ENCODE measurements around the gene CDH2.

DNA sequence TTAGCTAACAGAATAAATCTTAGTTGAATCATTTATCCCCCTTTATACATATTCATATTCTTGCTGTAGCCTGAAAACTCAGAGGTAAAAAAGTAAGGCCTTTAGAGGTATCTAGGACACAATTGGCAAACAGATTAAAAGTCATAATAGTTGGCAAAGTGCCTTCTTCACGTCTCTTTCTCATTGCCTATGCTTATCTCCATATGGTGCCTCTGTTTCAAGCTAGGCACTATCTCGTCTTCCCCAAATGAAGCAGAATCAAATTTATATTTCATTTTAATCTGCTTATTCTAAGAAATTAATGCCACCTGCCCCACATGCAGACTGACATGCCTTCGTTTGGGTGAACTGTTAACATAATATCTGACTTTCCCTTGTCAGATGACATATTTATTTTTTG is 245.4 kb downstream of the CDH2 start:
- no peak for TF ChIP-seq EZH2 (IDR thresholded peaks at IDR 0.05; ENCODE audit: borderline replicate concordance, low read depth, low read length, poor library complexity, severe bottlenecking)
- TF ChIP-seq, protein P1, sequence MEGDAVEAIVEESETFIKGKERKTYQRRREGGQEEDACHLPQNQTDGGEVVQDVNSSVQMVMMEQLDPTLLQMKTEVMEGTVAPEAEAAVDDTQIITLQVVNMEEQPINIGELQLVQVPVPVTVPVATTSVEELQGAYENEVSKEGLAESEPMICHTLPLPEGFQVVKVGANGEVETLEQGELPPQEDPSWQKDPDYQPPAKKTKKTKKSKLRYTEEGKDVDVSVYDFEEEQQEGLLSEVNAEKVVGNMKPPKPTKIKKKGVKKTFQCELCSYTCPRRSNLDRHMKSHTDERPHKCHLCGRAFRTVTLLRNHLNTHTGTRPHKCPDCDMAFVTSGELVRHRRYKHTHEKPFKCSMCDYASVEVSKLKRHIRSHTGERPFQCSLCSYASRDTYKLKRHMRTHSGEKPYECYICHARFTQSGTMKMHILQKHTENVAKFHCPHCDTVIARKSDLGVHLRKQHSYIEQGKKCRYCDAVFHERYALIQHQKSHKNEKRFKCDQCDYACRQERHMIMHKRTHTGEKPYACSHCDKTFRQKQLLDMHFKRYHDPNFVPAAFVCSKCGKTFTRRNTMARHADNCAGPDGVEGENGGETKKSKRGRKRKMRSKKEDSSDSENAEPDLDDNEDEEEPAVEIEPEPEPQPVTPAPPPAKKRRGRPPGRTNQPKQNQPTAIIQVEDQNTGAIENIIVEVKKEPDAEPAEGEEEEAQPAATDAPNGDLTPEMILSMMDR (conservative IDR thresholded peaks at IDR 0.05; ENCODE audit: low read depth, low read length): no peak

All from A673 (cell line).